Activated CD8-positive, alpha-beta memory T cell treated with anti-CD3 and anti-CD28 coated beads for 4 hours (primary cell): ENCODE results near the gene LMO3.

Experiments used
- DNase-seq, 2 donors: peaks; one replicate each; pipeline ENCODE4 v3.0.0-alpha.2; 2020; ENCODE audit warnings: low read depth in 2 of 2

LMO3 gene

DNA sequence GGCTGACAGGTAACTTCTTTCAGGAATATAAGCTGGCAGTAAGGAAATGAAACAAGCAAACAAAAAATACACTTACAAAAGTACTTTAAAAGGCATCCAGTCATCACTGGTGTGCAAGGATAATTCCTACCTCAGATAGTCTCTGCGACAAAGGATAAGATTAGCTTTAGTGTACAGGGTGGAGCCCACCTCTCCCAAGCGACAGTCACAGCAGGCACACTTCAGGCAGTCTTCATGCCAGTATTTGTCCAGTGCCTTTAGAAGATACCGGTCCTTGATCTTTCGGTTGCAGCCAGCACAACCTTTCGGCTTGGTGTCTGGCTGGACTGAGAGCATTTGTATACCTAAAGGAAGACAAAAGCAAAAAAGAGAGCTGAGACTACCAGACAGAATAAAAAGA is 5.4 kb downstream of the LMO3 start:
- DNase-seq = no peak

DNA sequence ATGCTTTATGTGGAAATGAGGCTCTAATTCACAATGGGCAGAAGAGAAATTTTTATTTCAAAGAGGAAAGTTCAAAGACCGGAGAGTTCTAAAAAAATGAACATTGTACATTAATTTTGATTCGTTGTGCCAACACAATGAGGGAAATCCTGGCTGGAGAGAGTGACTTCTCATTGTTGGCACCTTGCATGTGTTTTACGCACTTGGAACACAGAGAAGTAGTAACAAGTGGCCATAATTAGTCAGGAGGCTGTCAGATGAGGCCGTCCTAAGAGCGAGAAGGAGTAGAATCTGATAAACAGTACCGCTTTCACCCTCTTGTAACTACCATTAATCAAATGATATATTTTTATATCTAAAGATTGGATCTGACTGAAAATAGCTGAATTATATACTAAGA is 6.9 kb downstream of the LMO3 start:
- DNase-seq = no peak

DNA sequence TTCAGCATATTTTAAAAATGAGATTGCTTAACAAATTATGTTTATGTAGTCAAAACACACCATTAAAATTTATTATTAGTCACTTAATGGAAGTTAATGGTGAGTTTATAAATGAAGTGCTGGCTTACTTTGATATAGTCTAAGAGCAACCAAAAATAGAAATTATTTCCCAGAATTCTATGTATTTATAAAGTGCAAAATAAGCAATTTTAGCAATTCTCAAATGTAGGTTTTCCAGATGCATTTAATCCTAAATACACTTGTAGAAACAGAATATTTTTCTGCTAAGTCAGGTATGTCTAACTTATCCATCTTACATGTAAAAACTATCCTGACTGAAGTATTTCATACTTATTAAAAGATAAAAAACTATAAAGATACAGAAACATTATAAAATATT is 11.2 kb downstream of the LMO3 start:
- DNase-seq = no peak

DNA sequence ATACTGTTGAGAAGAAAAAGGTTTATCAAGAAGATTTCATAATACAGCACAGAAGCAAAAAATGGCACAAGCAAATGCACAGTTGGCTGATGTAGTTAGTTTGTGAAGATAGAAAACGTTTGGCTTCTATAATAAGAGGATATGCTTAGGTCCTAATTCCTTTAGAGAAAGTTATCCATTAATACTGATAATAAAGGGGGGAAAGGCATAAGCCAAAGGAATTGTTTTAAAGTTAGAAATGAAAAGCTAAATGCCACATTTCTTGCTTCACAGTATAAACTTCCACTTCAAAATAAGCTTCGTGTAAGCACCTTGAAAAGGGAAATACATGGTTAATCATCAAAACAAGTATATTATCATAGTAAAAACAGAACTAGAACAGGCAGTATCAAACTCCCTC is 12.4 kb downstream of the LMO3 start:
- no peak for DNase-seq

GRCh38 chr12:16590645-16591044 is 15.3 kb downstream of the LMO3 start:
- no peak for DNase-seq

DNA sequence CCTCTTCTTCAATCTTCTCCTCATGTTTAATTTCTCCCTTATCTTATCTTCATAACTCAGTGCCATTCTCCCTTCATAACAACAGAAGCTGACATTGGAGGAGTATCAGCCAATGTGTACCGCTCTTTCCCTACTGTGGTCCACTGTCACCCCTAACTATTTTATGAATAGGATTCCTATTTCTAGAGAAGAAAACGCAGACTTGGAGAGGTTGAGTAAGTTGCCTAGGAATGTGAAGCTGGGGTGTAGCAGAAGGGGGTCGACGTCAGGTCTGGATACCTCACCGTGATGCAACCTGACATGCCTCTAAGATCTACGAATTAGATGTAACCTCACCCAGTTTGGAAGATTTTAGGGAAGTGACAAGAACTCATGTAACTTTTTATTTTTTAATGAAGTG is 17.1 kb downstream of the LMO3 start:
- DNase-seq = no peak

DNA sequence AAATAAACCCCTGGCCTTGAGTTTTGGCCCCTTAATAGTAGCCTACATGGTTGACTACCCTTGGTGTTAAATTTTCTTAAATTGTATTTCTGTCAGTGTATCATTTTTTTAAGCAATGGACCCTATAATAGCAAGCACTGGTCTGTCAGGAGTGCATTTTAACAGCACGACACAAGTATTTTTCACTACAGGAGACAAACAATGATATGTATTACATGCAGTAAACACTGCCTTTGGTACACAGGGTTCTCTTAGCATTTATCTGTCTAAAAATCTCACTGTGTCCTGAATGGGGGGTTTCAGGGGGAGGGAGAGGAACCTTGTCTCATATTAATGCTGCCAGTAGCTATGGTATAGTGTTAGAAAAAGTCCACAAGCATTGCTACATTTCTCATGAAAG is 18.4 kb downstream of the LMO3 start:
- no peak for DNase-seq

DNA sequence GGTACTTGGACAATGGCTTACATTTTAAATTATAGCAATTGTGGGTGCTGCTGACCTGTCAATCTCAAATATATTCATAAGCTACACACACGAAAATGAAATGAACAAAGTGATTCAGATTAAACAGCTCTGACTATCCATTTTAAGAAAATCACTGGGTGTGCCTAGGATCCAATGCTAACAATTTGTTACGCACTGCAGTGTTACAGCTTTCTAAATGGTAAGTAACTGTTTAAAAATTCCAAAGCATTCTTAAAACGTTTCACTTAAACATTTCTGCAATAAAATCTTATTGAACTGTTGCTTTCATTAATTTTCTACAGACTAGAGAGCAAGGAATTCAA is 18.9 kb downstream of the LMO3 start:
- DNase-seq = no peak

DNA sequence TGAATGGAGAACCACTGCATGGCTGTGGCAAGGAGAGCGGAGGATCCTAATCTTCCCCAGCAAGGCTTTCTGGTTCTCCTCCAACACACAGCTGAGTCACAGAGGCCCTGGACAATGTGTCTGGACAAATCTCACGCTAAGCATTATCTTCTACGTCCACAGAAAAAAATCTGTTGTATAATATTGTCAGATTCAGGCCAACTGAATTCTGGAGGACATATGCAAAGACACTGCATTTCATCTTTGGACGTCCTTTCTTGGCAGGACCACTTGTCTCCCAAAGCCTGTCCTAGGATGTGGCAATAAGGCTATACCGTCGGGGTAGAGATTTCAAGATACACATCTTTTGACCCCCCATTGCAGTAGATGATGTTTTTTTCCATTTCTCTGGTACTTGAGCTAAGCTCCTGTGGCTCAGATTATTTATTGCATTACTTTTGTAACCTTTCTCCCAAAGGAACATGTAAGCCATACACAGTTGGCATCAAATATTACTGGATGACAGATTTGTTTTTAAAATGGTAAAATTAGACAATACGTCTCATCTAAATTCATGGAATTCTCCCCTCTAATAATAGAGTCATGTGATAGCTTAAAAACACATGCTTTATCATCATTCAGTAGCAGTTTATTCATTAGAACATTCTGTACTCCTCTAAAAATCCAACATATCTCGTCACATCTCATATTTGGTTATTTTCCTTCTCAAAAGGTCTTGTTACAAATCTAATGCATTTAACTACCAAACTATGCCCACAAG is 19.4 kb downstream of the LMO3 start:
- DNase-seq = no peak

DNA sequence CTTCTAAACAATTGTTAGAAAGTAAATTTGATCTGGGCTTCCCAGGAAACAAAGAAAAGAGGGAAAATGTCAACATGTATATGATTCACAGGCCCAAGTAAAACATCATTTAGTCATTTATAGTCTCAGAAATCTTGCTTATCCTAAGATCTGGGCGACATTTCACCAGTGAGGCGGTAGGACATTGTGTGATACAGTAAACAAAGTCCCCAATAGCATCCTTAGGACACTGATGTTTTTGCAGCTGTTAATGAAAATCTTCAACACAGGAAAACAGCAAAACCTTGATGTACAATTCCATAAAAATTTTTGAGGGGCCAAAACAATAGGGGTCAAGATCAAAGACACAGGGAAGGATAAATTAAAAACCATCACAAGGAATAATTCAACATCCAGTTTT is 20.2 kb downstream of the LMO3 start:
- no peak for DNase-seq

DNA sequence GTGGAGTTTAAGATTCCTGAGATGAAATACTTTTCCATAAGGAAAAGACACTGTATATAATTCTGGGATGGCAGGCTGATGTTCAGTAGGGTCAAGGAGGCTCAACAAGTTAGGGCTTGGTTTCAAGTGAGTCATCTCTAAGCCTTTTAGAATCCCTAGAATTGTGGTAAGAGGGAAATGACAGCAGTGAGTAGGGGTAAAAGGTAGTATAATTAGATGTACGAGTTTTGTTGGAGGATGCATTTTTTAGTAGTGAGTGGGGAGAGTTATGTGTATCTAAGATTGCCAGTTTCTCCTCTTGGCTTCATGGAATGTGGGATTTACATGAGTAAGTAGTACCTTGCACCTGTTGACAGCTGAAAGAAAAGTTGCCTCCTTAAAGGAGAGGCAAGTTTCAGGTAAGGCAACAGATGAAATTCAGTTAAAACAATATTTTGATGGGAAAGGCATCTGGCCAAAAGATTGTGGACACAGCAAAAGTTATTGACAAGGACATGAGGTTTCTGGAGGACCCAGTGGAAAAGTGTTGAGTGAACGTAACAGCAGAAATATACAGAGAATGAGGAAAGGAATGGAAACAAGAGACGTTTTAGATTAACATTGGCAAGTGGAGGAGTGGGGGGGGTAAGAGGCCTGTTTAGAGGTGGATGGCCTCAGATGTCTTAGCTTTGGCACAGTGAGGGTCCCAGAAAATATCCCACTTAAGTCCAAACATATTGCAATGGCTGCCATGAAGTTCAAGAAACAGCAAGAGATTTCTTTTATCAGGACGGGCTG is 21.8 kb downstream of the LMO3 start:
- no peak for DNase-seq

DNA sequence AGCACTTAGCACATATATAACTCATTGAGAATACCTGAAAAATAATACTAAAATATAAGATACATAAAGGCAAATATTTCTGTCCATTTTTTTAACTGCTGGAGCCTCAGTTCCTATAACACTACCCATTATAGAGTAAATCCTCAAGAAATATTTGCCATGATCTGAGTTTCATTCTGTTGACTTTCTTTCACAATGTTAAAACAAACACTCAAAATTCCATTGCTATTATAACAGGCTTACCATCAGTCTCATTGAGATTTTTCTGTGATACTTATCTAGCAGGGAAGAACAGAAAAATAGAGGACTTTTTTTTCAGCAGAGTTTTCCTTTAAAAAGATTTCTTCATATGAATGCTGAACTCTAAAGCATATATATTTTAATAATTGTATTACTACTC is 24.5 kb downstream of the LMO3 start:
- no peak for DNase-seq

- DNase-seq = no peak
Observed at GRCh38 chr12:16579041-16579440, 26.9 kb downstream of the LMO3 start.

DNA sequence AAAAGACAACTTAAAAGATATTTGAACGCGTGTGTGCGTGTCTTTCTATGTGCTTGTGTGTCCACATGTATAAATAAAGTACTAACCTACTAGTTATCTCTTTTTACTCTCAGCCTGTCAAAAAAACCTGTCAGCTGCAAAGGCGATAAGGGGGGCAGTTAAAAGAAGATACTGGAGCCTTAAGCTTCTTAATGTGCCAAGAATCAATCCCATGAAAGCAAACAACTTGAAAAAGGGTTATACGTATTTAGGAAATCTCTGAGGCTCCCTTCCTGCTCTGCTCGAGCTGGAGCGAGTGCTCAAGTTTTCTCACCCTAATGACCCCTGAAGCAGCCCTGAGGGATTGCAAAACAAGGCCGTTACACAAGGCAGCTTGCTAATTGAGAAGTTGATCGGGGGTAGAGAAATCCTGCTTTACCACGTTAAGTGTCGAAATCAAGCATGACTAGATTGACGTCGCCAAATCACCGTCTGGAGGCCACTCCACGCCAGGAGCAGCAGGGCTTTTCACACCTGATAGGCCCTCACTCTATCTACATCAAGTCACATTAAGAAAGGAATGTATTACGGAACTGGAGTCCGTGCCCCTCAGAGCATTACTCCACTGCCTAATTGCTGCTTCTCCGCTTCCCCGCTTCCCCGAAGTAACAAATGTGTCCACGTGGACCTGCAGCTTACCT is 32.4 kb downstream of the LMO3 start:
- no peak for DNase-seq

DNA sequence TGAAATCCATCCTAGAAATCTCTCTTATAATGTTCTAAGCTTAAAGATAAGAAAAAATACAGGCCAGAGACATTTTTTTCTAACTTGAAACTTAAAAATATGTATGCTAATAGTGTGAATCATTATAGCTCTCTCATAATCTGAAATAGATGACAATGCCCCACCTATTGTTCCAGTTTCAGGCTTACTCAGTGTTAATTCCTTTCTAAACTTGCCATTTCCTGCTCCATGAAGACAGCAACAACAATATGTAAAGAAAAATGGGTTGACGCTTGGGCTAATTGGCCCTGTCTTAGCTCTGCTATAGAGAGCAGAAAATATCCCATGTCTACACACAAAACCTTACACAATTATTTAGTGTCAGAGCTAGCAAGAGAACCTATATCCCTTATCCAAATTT is 37.1 kb downstream of the LMO3 start:
- no peak for DNase-seq

GRCh38 chr12:16564675-16565074 is 41.3 kb downstream of the LMO3 start:
- DNase-seq = no peak

- DNase-seq = no peak
Observed at GRCh38 chr12:16563504-16563903, 42.5 kb downstream of the LMO3 start.

- no peak for DNase-seq
Observed at GRCh38 chr12:16562921-16563320, 43.0 kb downstream of the LMO3 start.

DNA sequence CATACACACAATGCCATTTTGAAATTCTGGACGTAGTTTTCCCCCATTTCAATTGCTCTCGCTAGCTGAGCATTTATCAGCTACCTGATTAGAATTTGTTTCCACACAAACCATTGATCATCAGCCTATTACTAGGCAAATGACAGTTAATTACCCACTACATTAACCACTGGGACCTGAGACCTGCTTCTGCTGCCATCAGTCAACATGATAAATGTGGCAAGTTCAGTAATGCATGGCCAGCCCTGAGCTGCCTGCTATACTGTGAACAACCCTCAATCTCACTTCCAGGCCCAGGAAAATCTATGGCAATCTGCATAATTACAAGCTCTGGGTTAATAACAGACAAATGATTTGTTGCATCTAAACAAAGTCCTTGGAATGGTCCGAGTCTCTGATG is 43.5 kb downstream of the LMO3 start:
- no peak for DNase-seq

- no peak for DNase-seq
Observed at GRCh38 chr12:16560273-16560672, 45.7 kb downstream of the LMO3 start.

DNA sequence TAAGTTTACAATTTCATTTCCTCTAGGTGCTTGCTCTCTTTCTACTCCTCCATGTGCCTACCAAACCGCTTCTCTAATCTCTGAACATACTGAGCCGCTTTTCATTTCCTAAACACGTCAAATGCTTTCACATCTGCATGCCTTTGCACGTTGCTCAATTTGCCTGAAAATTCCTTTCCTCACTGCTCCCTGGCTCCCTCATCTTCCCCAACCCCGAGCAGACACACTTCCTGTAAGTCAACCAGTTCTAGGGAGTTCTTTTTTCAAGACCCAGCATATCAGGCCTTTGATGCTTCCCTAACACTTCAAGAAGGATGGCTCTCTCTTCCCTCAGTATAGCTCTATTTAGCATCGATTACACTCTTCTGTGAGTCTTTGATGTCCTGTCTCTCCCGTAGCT is 50.3 kb downstream of the LMO3 start:
- no peak for DNase-seq

GRCh38 chr12:16553457-16553856 is 52.5 kb downstream of the LMO3 start:
- DNase-seq = no peak

DNA sequence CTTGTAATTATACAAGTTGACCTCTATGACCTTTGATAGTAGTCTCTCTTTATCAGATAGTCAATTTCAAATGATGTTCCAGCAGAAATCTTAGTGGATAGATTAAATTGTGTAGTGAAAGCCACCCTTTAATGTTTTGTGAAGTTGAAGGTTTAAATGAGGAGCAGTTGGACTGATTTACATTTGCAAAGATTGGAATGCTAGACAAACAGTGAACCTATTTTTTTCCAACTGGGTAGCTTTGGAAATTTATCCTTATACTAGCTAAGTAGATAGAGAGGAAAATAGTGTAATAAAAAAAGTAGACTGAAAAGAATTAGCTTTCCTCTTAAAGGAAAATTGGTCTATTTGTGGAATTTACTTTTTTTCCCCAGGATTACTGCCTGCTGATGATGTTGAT is 53.7 kb downstream of the LMO3 start:
- no peak for DNase-seq
